AG04449 (cell line): Measurements from ENCODE around the gene CCNK.

Source experiments
- CTCF ChIA-PET: fragments of 350-600 bp; formaldehyde crosslinking; extraction: SDS; loops from one replicate; lab custom pipeline; 2021; ENCODE audit warnings: antibody characterized with exemption; lab: Yijun Ruan, JAX
- POLR2A ChIA-PET: fragments of 400-600, 350-600 bp; formaldehyde crosslinking; extraction: SDS; loops from one replicate; lab custom pipeline; 2020; ENCODE audit warnings: antibody characterized with exemption, inconsistent platforms; lab: Yijun Ruan, JAX
- DNase-seq: peaks from one replicate; pipeline ENCODE4 v3.0.0-alpha.2; 2010; ENCODE audit warnings: low read depth, low spot score
- H3K4me3 ChIP-seq: 2 replicates; pipeline ENCODE4 v1.5.1; 2011; ENCODE audit warnings: low read depth, mild to moderate bottlenecking, control low read depth, low read length
- TF ChIP-seq, protein P1 (sequence below): IDR thresholded peaks from one replicate; pipeline ENCODE4 v1.5.1; 2011; ENCODE audit warnings: mild to moderate bottlenecking, moderate library complexity, low read length, control low read depth, inconsistent platforms; ENCODE audit not compliant: insufficient read depth; ENCODE audit errors: missing control alignments

CCNK gene

DNA sequence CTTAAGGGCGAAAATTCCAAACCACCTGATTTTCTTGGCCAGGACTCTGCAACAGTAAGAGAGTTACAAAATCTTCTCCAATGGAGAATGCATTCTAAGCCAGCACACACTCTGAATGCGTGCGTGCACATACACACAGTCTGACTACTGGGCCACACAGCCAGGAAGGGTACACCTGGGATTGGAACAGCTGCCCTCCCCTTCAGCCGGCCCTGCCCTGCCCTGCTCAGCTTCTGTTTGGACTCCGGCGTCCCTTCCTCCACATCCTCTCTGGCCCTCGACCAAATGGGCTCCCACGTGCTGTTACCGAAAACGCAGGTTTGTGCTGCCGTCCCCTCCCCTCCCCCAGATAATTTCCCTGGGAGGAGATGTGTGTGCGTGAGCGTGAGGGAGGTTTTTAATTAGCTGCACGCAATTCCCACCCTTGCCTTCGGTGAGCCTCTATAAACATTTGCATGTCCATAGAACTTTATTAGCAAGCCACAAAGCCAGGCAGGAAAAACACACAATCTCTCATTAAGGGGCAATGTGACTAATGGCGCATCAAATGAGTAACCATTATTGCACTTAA is 43.0 kb downstream of the CCNK start:
- POLR2A ChIA-PET: interaction anchor here (0.9 to 1.1 kb wide), 2 partner anchors 81 to 99 kb away, joined by 3 to 4 read pairs; no protein-coding TSS in a partner anchor
- H3K4me3 ChIP-seq: no peak overlapping the region

DNA sequence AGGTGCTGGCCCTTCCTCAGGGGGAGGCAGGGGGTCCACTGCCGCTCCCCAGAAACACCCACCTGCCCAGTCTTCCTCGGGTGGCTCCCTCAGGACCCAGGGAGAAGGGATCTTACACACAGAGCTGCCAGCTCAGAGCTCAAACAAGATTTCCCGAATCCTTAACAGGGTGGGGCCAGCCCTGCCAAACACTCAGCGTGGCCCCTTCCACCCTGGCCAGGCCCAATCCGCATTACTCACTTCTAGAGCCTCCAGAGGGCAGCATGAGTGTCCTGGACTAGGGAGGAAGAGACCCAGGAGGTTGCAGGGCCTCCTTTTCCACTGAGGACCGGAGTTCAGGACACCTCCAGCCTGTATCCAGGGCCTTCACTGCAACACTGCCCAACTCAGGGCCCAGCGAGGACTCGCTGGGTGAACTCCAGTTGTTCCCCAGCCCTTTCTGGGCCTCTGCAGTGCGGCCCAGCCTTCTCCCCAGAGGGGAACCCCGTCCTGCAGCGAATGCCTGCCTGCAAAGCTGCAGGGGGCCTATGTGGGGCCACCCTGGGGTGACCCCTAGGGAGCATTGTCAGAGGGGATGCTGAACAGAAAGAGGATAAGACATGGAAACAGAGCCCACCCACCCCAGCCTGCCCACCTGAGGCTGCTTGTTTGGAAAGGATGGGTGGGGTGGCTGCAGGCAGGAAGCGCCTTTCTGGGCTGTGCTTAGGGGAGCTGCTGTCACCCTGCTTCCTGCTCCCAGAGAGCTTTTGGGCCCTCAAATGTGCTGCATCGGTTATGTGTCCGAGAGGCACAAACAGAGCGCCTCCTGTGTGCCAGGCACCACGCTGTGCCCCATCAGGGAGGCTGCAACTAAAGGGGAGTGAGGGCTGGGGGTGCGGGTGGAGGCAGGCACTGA is 43.8 kb downstream of the CCNK start:
- DNase-seq: no peak
- TF ChIP-seq, protein P1, sequence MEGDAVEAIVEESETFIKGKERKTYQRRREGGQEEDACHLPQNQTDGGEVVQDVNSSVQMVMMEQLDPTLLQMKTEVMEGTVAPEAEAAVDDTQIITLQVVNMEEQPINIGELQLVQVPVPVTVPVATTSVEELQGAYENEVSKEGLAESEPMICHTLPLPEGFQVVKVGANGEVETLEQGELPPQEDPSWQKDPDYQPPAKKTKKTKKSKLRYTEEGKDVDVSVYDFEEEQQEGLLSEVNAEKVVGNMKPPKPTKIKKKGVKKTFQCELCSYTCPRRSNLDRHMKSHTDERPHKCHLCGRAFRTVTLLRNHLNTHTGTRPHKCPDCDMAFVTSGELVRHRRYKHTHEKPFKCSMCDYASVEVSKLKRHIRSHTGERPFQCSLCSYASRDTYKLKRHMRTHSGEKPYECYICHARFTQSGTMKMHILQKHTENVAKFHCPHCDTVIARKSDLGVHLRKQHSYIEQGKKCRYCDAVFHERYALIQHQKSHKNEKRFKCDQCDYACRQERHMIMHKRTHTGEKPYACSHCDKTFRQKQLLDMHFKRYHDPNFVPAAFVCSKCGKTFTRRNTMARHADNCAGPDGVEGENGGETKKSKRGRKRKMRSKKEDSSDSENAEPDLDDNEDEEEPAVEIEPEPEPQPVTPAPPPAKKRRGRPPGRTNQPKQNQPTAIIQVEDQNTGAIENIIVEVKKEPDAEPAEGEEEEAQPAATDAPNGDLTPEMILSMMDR: peak; percentile 62
- POLR2A ChIA-PET: interaction anchor here (0.9 to 1.1 kb wide), 2 partner anchors 80 to 98 kb away, joined by 3 to 4 read pairs; no protein-coding TSS in a partner anchor
- H3K4me3 ChIP-seq: no peak overlapping the region
- CTCF ChIA-PET: interaction anchor here (0.6 to 9.2 kb wide), 27 partner anchors 9 to 363 kb away, joined by 3 to 174 read pairs (median 4); no protein-coding TSS in a partner anchor

More for the DNA sequence above, 43.0 kb downstream of the CCNK start:
- CTCF ChIA-PET: interaction anchor here (0.6 to 9.2 kb wide), 31 partner anchors 8 to 364 kb away, joined by 3 to 174 read pairs (median 4); no protein-coding TSS in a partner anchor
- TF ChIP-seq, protein P1: no peak
- no peak for DNase-seq

DNA sequence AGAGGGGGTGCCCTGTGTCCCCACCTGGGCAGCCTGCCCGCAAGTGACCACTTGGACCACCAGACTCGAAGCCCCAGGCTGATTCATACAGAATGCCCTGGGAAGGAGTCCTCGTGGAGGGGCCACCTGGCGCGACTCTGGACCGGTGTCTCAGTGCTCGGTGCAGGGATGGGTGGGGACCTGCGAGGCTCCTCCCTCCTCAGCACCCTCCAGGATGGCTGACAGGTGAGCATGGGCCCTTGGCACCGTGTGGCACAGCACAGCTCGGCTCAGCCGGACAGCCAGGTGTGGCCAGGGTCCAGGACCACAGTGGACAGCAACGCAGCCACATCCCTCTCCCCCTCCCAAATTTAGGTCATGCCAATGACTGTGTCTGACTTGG is 44.5 kb downstream of the CCNK start:
- ChIA-PET POLR2A (no interaction called here), CTCF (interaction anchor here (0.8 to 9.2 kb wide), 10 partner anchors 8 to 113 kb away, joined by 3 to 174 read pairs (median 4); no protein-coding TSS in a partner anchor)
- no peak for DNase-seq
- TF ChIP-seq, protein P1: no peak
- no peak overlapping the region for H3K4me3 ChIP-seq

DNA sequence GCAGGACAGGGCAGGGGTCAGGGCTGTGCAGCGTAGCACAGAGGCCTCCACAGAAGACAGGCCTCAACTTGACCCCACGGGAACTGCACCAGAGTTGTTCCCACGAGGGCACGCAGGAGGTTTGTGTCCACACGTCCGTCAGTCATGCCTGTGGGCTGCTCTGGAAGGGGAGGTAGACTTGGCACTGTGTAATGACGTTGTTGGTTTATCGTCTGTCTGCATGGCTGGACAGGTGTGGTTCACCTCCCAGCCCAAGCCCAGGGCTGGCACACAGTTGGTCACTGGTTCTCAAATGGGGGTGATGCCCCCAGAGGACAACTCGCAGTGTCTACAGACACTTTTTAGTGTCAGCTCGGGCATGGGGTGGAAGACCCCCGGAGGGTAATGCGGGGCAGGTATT is 45.8 kb downstream of the CCNK start:
- TF ChIP-seq, protein P1: no peak
- ChIA-PET POLR2A (no interaction called here), CTCF (interaction anchor here (0.8 to 9.2 kb wide), 5 partner anchors 8 to 99 kb away, joined by 3 to 174 read pairs (median 3); no protein-coding TSS in a partner anchor)
- no peak for DNase-seq
- no peak overlapping the region for H3K4me3 ChIP-seq

DNA sequence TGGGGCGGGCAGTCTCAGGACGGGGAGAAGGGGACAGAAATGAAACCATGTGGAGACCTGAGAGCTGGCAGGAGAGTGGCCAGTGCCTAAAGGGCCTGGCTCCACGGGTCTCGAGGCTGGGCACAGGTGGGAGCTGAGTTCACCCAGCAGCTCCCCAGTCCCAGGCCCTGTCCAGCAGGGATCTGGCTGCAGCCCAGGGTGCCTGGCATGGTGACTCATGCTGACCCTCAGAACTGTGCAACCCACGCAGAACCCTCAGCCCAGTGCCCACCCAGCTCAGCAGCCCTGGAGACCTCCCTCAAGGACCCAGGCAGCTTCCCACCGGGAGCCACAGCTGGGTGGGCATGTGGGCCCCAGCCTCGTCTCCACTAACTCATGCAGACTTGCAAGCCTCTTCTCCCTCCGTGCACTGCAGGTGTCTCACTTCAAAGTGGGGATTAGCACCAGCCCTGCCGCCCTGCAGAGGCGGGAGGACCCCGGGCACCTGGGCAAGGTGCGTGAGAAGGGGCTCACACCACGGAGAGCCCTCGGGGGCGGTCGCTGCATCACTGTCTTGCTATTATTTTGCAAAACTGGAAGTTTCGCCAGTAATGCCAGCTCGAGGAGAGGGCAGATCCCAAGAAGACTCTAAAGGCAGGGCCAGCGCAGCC is 46.3 kb downstream of the CCNK start:
- POLR2A ChIA-PET: interaction anchor here (1.1 kb wide), 1 partner anchor 47 kb away, joined by 3 read pairs; no protein-coding TSS in a partner anchor
- TF ChIP-seq, protein P1: no peak
- no peak overlapping the region for H3K4me3 ChIP-seq
- no peak for DNase-seq
- CTCF ChIA-PET: interaction anchor here (0.8 to 9.2 kb wide), 5 partner anchors 8 to 99 kb away, joined by 3 to 174 read pairs (median 3); no protein-coding TSS in a partner anchor
